ENCODE measurements around the gene ZNF618.

Gene ZNF618

DNA sequence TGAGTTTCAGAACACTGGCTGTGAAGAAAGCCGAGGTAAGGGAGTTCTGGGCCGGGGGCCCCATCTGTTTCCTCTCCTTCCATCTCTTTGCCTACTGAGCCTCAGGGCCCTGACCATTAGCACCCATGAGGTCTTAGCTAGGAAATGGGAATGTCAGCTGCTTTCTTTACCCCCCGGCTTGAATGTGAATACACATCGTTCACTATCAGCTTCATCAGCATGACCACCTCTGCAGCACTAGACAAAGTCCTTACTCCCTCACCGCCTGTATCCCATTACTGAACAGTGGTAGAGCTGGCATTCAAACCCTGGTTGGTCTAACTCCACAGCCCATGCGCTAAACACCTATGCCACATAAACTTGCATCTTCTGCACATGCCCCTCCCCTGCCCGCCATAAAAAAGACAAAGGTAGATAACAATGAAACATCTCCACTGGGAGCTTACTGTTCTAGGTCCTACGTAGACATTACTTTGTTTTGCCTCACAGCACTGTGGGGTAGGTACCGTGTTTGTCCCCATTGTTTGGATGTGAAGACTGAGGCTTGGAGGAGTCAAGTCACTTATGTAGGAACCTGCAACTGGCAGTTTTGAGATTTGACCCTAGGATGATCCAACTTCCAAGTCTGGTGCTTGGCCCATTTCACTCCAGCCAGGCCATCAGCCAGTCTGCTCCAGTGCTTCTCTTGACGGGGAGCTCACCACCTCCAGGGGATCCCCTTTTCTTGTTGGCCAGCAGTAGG lies 108.7 kb downstream of the ZNF618 start:
- TF ChIP-seq CTCF (conservative IDR thresholded peaks at IDR 0.05; ENCODE audit: low read depth, low read length): no peak
- H3K4me3 ChIP-seq (ENCODE audit: low read depth, low read length): no peak overlapping the region
- DNase-seq (ENCODE audit: low read depth): no peak

DNA sequence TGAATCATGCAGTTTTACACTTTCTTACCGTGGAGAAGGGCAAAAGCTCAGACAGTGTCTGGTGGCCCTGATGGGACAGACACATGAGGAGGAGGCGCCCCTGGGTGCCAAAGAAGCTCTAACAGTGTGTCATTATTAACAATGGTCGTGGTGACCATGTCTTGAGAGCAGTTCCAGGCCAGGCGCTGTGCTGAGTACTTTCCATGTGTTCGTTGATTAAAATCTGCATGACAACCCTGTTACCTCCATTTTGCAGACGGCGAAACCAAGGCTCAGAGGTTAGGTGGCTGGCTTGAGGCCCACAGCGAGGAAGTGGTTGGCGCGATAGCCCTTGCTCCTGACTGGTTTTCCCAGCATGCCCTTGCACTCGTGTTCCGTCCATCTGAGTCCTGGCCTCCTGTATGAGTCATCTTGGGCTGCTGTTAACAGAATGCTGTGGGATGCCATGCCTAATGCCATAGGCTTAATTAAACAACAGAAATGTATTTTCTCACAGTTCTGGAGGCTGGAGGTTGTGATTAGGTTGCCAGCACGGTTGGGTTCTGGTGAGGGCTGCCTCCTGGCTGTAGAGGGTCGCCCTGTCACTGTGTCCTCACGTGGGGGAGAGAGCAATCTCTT lies 110.0 kb downstream of the ZNF618 start:
- no peak for TF ChIP-seq CTCF (conservative IDR thresholded peaks at IDR 0.05; ENCODE audit: low read depth, low read length)
- no peak overlapping the region for H3K4me3 ChIP-seq (ENCODE audit: low read depth, low read length)
- DNase-seq (ENCODE audit: low read depth): peak; percentile 52

GRCh38 chr9:113986931-113987330 lies 110.8 kb downstream of the ZNF618 start:
- no peak for DNase-seq (ENCODE audit: low read depth)
- TF ChIP-seq CTCF (conservative IDR thresholded peaks at IDR 0.05; ENCODE audit: low read depth, low read length): no peak

GRCh38 chr9:113987526-113987925 lies 111.4 kb downstream of the ZNF618 start:
- DNase-seq (ENCODE audit: low read depth): no peak
- no peak for TF ChIP-seq CTCF (conservative IDR thresholded peaks at IDR 0.05; ENCODE audit: low read depth, low read length)
- no peak overlapping the region for H3K4me3 ChIP-seq (ENCODE audit: low read depth, low read length)

More at GRCh38 chr9:113986931-113987330, 110.8 kb downstream of the ZNF618 start:
- no peak overlapping the region for H3K4me3 ChIP-seq (ENCODE audit: low read depth, low read length)

GRCh38 chr9:113988385-113989016 lies 112.4 kb downstream of the ZNF618 start:
- no peak for DNase-seq (ENCODE audit: low read depth)
- H3K4me3 ChIP-seq (ENCODE audit: low read depth, low read length): no peak overlapping the region
- TF ChIP-seq CTCF (conservative IDR thresholded peaks at IDR 0.05; ENCODE audit: low read depth, low read length): no peak

- DNase-seq (ENCODE audit: low read depth): no peak
- TF ChIP-seq CTCF (conservative IDR thresholded peaks at IDR 0.05; ENCODE audit: low read depth, low read length): no peak
- H3K4me3 ChIP-seq (ENCODE audit: low read depth, low read length): no peak overlapping the region
Measured at GRCh38 chr9:113989017-113989713, 113.1 kb downstream of the ZNF618 start.

Measured in choroid plexus epithelial cell (primary cell).